NAMALWA (cell line): ENCODE data around the gene CAB39.

Experiments used
- DNase-seq: peaks from one replicate; pipeline ENCODE4 v3.0.0-alpha.2; 2015; ENCODE audit warnings: low spot score

The CAB39 gene

DNA sequence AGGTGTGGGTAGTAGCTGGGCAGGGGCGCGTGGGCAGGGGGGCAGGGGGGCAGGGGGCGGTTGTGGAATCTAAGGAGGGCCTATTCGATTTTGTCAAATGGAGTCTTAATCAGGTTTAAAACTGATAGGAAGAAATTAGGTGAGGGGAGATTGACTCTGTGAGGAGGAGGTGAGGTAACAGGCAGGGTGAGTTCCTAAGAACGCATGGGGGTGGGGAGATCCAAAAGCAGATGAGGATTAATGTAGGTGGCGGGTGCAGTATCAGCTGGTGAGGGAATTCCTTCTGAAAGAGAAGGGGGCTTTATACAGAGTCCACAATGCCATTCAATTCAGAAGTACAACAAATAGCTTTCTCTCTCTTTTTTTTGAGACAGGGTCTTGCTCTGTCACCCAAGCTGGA, 72.7 kb downstream of the CAB39 start:
- DNase-seq: no peak

DNA sequence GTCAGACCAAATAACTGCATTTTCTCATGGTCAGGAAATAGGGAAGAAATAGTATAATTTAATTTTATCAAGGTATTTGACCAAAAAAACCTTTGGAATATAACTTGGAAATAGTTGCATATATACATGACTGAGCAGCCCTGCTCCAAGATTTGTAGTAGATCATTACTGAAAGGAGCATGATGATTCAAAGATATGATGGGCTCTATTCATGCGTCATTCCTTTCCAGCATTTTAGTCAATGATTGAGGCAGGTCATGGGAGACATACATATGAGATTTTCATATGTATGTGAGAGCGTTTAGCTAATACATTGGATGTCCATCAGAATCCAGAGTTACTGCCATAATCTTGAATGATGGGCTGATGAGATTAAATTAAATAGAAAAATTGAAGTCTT, 74.5 kb downstream of the CAB39 start:
- no peak for DNase-seq

DNA sequence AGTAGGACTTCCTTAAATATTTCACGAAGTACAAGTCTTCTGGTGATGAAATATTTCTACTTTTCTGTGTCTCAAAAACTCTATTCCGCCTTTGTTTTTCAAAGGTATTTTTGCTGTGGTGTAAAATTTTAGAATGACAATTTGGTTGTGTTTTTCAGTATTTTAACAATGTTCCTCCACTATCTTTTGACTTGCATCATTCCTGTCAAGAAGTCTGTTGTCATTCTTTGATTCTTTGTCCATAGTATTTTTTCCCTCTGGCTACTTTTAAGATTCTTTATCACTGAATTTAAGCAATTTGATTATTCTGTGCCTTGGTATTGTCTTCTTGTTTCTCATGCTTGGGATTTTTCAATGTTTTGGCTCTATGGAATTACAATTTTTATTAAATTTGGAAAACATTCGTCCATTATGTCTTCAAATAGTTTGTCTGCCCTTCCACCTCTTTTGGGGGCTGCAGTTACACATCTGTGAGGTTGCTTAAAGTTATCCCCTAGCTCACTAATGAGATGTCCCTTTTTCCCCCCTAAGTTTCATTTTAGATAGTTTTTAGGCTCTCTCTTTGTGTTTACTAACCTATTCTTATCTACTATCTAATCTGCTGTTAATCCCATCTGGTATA, 76.0 kb downstream of the CAB39 start:
- DNase-seq: no peak

DNA sequence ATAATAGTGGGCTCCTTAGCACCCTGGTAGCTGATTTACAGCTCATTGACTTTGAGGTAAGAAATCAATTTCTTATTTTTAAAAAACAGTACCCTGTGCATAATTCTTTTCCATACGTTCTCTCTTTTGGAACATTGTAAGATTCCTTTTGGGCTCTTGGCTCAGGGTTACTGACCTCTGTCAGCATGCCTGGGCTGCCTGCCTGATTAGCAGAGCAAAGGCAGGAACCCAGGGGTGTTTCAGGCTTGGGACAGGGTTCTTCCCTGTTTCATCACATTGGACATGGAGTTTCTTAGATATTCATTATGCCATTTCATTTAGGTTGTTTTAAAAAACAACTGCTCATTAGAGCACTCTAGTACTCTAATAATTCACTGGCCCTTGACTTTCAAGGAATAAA, 78.3 kb downstream of the CAB39 start:
- DNase-seq: no peak

DNA sequence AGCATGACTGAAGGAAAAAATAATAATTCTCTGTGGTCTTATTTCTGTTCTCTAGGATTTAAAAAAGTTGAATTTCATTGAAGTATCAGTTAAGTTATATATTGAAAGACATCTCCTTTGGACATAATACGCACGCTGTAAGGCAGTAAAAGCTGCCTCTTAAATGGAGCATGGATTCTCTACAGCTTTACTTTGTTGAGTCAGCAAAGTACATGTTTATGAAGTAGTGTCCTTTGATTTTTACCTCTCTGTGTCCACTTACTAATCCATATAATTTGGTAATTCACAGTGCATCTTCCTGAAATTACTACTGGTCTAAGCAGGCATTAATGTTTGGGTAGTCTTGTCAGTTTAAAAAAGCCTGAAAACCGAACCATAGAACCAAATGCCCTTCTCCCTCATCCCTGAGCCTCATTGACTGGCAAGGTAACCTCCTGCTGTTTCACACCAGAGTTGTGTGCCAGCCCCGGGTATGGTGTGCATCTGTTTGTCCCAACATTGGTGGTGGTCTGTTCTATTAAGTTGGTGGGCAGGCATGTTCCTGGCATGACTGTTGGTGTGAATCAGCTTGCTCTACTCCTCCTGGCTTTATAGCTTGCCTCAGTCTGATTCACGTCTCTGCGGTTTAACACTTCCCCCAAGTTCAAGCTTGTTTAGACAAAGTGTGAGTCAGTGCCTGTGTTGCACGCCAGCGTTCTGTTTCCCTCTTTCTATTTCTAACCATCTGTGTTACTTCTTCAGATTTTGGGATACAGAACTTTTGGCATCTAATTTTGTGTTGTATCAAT, 81.1 kb downstream of the CAB39 start:
- no peak for DNase-seq

DNA sequence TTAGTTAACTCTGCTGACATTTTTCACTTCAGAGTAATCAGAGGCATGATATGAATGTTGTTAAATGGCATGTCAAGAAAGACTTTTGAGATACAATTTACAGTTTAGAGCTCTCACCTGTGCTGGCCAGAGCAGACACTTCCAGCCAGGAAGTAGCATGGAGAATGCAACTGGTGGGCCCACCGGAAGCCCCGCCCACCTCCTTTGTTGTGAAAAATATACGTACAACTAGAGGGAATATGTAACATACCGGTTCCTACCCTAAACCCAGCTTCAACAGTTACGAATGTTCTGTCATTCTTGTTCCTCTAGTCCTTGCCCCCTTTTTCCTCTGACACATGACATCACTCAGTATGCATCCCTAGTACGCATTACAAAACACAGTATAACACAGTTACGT, 81.9 kb downstream of the CAB39 start:
- no peak for DNase-seq

DNA sequence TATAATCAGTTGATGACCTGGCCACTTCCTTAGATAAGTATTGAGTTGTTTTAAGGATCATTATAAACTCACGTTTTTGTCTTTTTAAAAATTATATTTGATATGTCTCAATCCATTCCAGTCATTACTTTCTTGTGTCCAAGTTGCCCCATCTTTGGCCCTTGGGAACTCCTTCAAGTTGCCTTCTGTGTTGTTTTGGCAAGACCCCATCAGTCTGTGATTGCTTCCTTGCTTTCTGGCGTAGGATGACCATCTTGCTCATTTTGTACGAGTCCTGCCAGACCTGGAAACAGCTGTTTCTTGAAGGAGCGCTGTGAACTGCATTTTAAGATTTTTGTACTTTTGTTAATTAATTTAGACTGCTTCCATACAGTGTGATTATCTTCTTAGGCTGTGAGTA, 83.2 kb downstream of the CAB39 start:
- DNase-seq: no peak

DNA sequence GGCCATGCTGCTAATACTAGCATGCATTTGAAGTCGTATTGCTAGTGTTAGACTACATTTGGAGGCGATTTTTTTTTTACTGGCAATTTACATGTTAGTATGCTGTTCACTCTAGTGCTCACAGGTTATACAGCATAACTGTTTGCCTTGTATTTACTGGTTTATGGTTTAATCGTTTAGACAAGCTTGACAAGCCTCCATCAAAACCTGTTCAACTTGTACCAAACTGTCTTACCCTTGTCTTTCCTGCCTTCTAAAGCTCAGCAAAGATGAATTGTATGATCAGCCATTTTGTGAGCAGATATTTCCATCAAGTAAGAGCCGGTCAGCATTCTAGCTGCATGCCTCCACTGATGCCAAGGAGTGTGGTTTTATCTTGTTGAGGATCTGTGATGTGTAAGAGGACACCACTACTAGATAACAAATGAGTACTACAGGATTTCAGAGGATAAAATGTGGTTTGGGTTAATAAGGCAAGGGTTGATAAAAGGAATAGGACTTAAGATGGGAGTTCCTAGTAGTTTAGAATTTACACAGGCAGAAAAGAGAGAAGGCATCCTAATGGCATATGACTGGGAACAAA, 83.7 kb downstream of the CAB39 start:
- DNase-seq: no peak

DNA sequence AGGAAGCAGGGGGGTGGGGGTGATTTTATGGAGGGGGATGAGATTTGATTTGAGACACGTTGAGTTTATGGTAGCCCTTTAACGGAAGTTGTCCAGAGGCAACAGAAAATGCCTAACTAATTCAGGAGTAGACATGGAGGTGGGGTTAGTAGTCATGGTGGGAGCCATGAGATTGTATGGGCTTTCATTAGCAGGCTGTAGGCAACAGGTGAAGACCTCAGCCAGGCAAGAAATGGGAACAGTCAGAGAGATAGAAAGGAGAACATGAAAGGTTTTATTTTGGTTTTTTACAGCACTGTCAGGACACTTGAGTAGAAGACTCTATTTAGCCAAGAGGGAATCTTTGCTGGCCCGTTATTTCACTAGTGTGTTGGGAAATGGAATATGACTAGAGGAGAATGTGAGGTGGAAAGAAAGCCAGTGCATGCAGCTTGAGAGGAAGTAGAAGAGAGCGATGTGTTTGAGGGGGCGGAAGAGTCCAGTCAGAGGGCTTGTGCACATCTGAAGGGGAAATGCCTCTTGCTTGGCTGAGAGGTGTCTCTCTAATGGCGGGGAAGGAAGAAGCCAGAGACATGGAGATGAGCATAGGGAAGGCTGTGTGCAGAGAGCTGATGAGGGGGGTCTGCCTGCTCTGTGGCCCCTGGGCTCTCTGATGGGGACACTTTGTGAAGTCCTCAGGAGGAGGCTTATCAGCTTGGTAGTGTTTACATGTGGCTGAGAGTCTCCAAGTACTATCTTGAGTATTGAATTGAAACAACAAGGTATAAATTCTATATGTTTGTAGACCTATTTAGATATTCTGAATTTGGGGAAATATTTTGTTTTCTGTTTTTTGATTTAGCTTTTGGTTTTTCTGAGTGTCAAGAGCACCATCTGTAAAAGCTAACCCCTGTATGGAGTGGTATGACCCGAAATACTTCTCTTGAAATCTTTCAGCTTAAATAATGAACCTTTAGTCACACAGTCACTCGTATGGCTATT, 85.2 kb downstream of the CAB39 start:
- DNase-seq: no peak

DNA sequence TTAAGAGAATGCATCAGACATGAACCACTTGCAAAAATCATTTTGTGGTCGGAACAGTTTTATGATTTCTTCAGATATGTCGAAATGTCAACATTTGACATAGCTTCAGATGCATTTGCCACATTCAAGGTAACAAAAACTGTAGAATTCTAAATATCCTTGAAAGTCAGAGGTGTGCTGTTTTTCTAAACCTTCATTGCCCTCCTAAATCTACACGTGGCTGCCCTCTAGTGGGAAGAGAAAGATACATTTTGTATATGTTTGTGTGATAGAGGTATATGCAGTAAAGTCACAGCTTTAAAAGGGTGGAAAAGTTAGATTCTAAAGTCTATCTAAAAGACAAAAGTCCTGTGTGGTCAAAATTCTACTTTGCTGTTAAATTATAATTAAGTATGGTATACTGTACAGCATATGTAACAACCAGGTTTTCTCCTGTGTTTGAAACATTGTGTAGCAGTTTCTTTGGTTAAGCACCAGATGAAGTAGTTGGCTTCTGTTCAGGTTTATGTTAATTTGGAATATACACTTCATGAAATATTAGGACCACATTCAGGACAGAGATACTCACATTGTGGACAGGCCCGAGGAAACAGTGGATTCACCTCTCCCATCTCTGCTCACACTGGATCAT, 86.2 kb downstream of the CAB39 start:
- peak; percentile 82 for DNase-seq

DNA sequence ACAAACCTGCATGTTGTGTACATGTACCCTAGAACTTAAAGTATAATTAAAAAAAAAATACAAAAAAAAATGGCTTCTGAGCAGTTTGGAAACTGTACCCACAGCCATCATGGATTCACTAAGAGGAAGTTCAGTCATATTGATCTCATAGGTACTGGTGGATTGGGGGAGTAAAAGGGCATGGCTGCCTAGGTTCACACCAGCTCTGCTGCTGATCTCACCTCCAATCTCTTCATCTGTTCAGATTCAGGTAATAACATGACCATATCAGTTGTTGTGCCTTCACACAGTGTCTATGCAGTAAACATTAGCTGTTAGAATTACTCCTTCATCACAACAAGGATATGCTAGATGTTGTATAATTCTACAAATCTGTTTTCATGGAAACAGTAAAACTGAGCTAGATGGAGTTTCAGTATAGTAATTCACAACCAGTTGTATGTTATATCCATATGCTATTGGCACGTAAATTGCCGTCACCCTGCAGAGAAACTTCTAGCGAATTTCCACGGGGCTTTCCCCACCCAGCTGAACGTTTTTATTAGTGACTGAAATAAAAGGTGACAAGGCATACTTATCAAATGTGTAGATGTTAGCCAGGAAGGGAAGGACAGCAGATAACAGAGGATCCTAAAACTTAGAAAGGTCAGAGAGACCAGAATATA, 92.8 kb downstream of the CAB39 start:
- DNase-seq: no peak

DNA sequence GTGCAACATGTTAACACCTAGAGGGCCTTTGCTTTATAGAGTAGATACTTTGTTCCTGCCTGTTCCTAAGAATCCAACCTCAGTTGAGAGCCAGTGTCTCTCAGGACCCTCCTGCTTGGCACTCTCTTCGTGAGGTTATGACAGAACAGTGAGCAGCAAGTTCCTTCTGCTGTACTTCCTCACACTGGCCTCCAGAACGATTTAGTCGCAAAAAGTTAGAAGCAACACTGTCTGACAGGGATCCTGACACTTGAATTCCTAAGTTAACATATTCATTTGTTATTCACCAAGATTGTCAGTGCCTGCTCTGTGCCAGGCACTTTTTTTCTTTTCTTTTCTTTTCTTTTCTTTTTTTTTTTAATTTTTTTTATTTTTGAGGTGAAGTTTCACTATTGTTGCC, 95.1 kb downstream of the CAB39 start:
- no peak for DNase-seq

DNA sequence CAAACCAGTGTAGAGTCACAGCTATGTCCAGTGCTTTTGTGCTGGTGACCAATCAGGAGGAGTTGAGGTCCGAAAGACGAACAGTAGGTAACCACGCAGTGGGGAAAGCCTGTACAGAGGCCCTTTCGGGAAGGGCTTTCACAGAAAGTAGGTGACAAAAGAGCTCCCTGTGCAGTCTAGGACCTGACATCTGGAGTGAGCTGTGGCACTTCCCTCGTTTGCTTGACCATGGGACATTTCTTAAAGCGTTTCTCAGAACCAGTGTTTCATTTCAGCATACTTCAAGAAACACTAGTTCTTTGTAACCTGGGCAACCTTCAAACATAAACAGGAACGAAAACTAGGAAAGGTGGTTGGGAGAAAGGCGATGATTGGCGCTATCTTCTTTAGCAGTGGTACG, 96.4 kb downstream of the CAB39 start:
- DNase-seq: no peak

DNA sequence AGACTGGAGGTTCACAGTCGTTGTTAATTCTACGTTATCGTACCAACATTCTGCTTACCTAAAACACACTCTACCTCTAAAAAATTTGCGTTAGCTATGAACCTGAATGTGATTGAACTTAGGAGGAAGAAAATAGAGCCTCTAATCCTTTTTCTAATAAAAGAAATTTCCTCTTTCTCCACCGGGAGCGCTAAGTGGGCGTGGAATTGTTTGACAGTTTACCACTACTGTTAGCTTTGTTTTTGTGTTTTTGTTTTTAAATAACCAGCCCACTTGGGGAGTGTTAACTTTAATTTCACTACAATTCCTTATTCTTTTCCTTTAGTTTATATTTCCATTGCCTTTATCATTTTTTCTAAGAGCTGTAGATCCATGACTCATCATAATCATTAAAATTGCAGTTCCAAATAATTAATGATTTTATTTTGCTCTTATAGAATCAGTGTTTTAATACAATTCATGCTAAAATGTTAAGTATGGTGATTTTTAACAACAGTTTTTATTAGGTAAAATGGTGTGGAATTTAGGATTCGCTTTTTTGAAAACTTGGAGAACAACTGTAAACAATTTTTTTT, 97.1 kb downstream of the CAB39 start:
- no peak for DNase-seq

DNA sequence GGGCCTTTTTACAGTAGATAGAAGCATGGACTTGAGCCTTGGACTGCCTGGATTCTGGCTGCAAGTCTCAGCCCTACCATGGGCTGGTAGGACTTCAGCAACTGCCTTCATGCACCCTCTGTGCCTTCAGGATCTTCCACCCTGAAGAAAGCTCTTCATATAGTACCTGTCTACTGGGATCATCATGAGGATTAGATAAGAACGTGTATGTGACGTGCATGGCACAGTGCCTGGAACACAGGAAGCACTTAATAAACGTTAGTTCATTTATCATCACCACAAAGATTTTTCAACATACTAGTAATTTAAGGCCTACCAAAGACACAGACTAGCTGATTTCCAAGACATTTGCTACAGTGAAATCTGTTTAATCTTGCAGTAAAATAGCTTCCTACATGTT, 98.9 kb downstream of the CAB39 start:
- DNase-seq: no peak

DNA sequence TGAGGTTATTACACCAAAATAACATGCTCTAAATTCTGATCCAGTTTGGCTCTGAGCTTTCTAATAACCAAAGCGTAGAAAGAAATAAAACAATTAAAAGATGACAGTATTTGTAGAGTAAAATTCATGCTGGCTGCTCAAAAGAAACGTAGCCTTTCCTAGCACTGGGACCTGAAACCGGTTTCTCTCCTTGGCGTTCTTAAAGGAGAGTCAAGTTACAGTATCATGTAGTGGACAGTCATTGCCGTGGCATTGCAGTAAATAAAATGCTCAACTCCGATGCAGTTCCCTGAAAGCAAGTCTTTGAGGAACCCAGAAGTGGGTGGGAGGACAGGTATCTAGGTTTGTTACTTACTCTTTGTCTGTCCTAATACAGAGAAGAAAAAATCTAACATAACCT, 99.4 kb downstream of the CAB39 start:
- no peak for DNase-seq

DNA sequence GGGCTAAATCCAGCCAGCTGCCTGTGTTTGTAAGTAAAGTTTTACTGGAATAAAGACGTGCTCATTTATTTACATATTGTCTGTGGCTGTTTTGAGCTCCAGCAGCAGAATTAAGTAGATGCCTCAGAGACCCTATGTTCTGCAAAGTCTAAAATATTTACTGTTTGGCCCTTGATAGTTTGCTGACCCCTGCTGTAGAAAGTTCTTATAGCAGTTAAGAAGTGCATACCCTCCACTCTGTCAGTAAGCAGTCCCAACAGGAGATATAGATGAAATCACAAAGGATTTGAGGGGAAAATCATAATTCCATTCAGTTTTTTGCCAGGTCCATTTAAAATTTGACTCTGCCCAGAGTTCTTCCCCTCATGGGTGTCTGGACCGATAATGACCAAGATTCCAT, 102.0 kb downstream of the CAB39 start:
- peak; percentile 55 for DNase-seq

DNA sequence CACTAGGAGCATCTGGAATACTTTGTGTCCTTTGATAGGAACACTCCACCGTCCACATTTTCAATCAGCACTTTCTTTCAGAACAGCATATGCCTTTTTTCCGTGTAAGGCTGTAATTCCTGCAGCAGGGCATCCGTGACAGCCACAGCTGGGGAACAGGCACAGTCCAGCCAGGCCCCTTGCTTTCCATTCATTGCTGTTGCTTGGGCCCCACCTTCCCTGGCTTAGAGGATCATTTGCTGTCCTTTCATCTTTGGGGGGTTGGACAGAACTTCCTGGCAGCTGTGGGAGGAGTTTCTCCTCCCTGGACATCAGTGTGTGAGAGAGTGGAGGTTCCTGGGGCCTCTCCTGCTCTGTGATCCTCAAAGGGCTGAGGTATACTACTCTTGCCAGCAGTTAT, 102.4 kb downstream of the CAB39 start:
- no peak for DNase-seq

DNA sequence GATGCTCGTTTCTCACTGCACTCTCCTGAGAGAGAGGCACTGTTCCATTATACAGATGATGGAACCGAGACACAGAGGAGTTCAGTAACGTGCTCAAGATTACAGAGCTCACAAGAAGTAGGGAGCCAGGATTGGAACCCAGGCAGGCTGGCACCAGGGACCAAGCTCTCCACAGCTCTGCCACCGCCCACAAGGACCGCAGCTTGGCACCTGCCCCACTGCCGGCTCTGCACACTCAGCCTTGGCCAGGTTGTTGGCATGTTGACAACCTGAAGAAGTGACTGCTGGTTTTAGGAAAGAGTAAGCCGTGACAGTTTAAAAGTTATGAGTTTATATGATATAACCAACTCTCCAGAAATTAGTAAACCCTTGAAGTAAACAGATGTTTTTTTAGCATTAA, 104.1 kb downstream of the CAB39 start:
- no peak for DNase-seq

DNA sequence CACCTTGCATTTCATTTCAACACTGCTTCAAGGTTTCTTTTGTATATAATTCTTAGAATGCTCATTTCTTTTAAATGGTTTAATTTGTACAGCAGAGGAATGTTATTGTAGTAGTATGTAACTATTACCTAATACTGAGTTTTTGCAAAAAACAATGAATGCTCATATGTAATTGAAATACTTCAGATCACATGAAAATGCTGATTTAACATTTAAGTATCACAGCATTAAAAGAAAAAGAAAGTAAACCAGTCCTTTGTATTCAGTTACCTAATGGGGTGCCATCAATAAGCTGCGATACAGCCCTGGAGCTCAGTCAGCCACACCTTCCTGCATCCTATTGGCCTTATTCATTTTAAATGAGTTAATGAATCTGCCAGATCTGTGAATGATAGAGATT, 106.8 kb downstream of the CAB39 start:
- no peak for DNase-seq
